IMR-90 (cell line): ENCODE measurements around the gene TRIO. TPM values are rescaled to one million over a fixed set of nuclear protein-coding genes. Genes with fewer than 3 reads are reported as not detected.

Source experiments
- ATAC-seq: fragments of 200-7000 bp; cut with Tn5 transposase; 2 replicates; pipeline ENCODE4 v1.9.1; 2020; ENCODE audit warnings: low read depth, mild to moderate bottlenecking, moderate library complexity
- BruUV-seq: library from RNA; stranded (reverse); fragments of 400-500 nt; replicated peaks from 2 replicates; lab custom pipeline; 2021; lab: Mats Ljungman, UMichigan
- CTCF ChIA-PET: fragments of 300-600 bp; formaldehyde crosslinking; extraction: SDS; loops from one replicate; lab custom pipeline; 2021; ENCODE audit warnings: antibody characterized with exemption; lab: Yijun Ruan, JAX
- POLR2A ChIA-PET: fragments of 300-600 bp; sonication (Branson Sonifier 250); formaldehyde crosslinking; loops from one replicate; lab custom pipeline; 2022; ENCODE audit warnings: antibody characterized with exemption; ENCODE audit not compliant: unreplicated experiment; lab: Charles Lee
- DNase-seq: peaks from one replicate; pipeline ENCODE4 v3.0.0; 2013
- H2AFZ ChIP-seq: replicated peaks from 2 replicates; pipeline ENCODE3; 2013; ENCODE audit warnings: low read length, mild to moderate bottlenecking; ENCODE audit not compliant: poor library complexity
- H2AK5ac ChIP-seq: 2 replicates; pipeline ENCODE4 v1.6.1; 2013; ENCODE audit warnings: low read depth, low read length, inconsistent platforms
- H2AK9ac ChIP-seq: replicated peaks from 2 replicates; pipeline ENCODE3; 2013; ENCODE audit warnings: mild to moderate bottlenecking, low read depth, low read length, moderate library complexity; ENCODE audit not compliant: poor library complexity
- H2BK120ac ChIP-seq: 2 replicates; pipeline ENCODE4 v1.6.1; 2013; ENCODE audit warnings: low read depth, low read length, inconsistent platforms
- H2BK15ac ChIP-seq: 3 replicates; pipeline ENCODE4 v1.6.1; 2013; ENCODE audit warnings: low read depth, low read length, inconsistent platforms
- H2BK20ac ChIP-seq: 2 replicates; pipeline ENCODE4 v1.6.1; 2013; ENCODE audit warnings: low read depth, mild to moderate bottlenecking, inconsistent platforms, low read length, moderate library complexity
- H2BK5ac ChIP-seq: 2 replicates; pipeline ENCODE4 v1.6.1; 2013; ENCODE audit warnings: mild to moderate bottlenecking, low read depth, low read length, inconsistent platforms; ENCODE audit not compliant: poor library complexity, severe bottlenecking
- H3K14ac ChIP-seq: replicated peaks from 2 replicates; pipeline ENCODE4 v1.6.1; 2013; ENCODE audit warnings: low read depth, low read length, inconsistent platforms
- H3K18ac ChIP-seq: 2 replicates; pipeline ENCODE4 v1.6.1; 2013; ENCODE audit warnings: low read depth, low read length, control low read depth
- H3K23ac ChIP-seq: 2 replicates; pipeline ENCODE4 v1.6.1; 2013; ENCODE audit warnings: low read depth, low read length, inconsistent platforms
- H3K27ac ChIP-seq: 2 replicates; pipeline ENCODE4 v1.5.1; 2013; ENCODE audit warnings: mild to moderate bottlenecking, control low read depth, low read length; ENCODE audit not compliant: insufficient read depth
- H3K27me3 ChIP-seq: 2 replicates; pipeline ENCODE4 v1.6.1; 2013; ENCODE audit warnings: low read length; ENCODE audit not compliant: control insufficient read depth, insufficient read depth
- H3K36me3 ChIP-seq: 2 replicates; pipeline ENCODE4 v1.6.1; 2013; ENCODE audit warnings: low read length, mixed read lengths; ENCODE audit not compliant: control insufficient read depth, insufficient read depth
- H3K4ac ChIP-seq: 2 replicates; pipeline ENCODE4 v1.6.1; 2013; ENCODE audit warnings: low read depth, low read length, inconsistent platforms
- H3K4me1 ChIP-seq: 2 replicates; pipeline ENCODE4 v1.6.1; 2013; ENCODE audit warnings: low read length, mixed read lengths; ENCODE audit not compliant: control insufficient read depth, insufficient read depth
- H3K4me2 ChIP-seq: 2 replicates; pipeline ENCODE4 v1.6.1; 2013; ENCODE audit warnings: low read depth, mild to moderate bottlenecking, control low read depth, low read length, moderate library complexity
- H3K4me3 ChIP-seq: 2 replicates; pipeline ENCODE4 v1.5.1; 2013; ENCODE audit warnings: low read depth, mild to moderate bottlenecking, control low read depth, low read length, moderate library complexity; ENCODE audit not compliant: insufficient read depth
- H3K56ac ChIP-seq: 2 replicates; pipeline ENCODE4 v1.6.1; 2013; ENCODE audit warnings: low read length, inconsistent platforms; ENCODE audit not compliant: insufficient read depth; ENCODE audit errors: extremely low read depth
- H3K79me1 ChIP-seq, 2 experiments: 2 replicates each; pipeline ENCODE4 v1.6.1; 2013; ENCODE audit warnings: low read length in 2 of 2, inconsistent platforms in 1 of 2, low read depth in 1 of 2
- H3K9ac ChIP-seq: 2 replicates; pipeline ENCODE4 v1.6.1; 2013; ENCODE audit warnings: low read depth, low read length, control low read depth
- H3K9me1 ChIP-seq: 2 replicates; pipeline ENCODE4 v1.6.1; 2013; ENCODE audit warnings: low read length, inconsistent platforms; ENCODE audit not compliant: insufficient read depth
- H3K9me3 ChIP-seq: 2 replicates; pipeline ENCODE4 v1.6.1; 2013; ENCODE audit warnings: low read length; ENCODE audit not compliant: control insufficient read depth, insufficient read depth
- H4K20me1 ChIP-seq: 2 replicates; pipeline ENCODE4 v1.6.1; 2013; ENCODE audit warnings: low read length, inconsistent platforms; ENCODE audit not compliant: insufficient read depth
- H4K5ac ChIP-seq: 2 replicates; pipeline ENCODE4 v1.6.1; 2013; ENCODE audit warnings: mild to moderate bottlenecking, low read depth, low read length, control low read depth
- H4K8ac ChIP-seq, 2 experiments: 2 replicates each; pipeline ENCODE4 v1.6.1; 2013; ENCODE audit warnings: low read depth in 2 of 2, low read length in 2 of 2, control low read depth in 1 of 2, inconsistent platforms in 1 of 2
- H4K91ac ChIP-seq: 2 replicates; pipeline ENCODE4 v1.6.1; 2013; ENCODE audit warnings: low read depth, low read length, inconsistent platforms; ENCODE audit not compliant: insufficient read depth
- MAZ ChIP-seq: IDR thresholded peaks from 2 replicates; pipeline ENCODE4 v1.6.1; 2012; ENCODE audit warnings: low read depth, mild to moderate bottlenecking, low read length, improper control_type of control experiment, moderate library complexity, borderline replicate concordance
- WGBS, 2 experiments: methylation state at CpG; one replicate each; pipeline versions ENCODE4 v1.1.5 to v1.1.7; 2013; ENCODE audit warnings: missing lambda C conversion rate in 2 of 2; ENCODE audit not compliant: insufficient read length in 1 of 2; ENCODE audit errors: extremely low coverage in 2 of 2; 5-methylcytosine and 5-hydroxymethylcytosine counted together
- dilution Hi-C: fragments of 300-500 bp; cut with HindIII; formaldehyde crosslinking; loops from one replicate; pipeline ENCODE4 v1.14.3; 2018; ENCODE audit warnings: low sequenced_read_pairs; ENCODE audit not compliant: unreplicated experiment
- in situ Hi-C: fragments of 300-500 bp; cut with MboI; formaldehyde crosslinking; loops from 3 replicates; pipeline ENCODE4 v1.14.3; 2019; ENCODE audit warnings: low sequenced_read_pairs, inconsistent platforms, mixed read lengths
- intact Hi-C: fragments of 100-400 bp; cut with micrococcal nuclease; formaldehyde crosslinking; loops from 2 replicates; pipeline ENCODE4 v1.10.0; 2022
- polyA plus RNA-seq, 3 experiments: library from polyadenylated mRNA; depleted of rRNA; stranded (reverse); fragments of >200 nt; gene quantifications; 2 replicates each; pipeline ENCODE4 v1.2.3, GENCODE V29; 2012; ENCODE audit warnings: low replicate concordance in 1 of 3
- total RNA-seq: library from RNA; depleted of rRNA; stranded (reverse); fragments of >200 nt; gene quantifications from 2 replicates; pipeline ENCODE4 v1.2.3, GENCODE V29; 2012
- TF ChIP-seq, protein P1 (sequence below): conservative IDR thresholded peaks from 2 replicates; pipeline ENCODE4 v1.5.1; 2012; ENCODE audit warnings: mild to moderate bottlenecking, low read depth, low read length, improper control_type of control experiment

Gene TRIO
- total and polyA plus RNA-seq, 2 of the 4 experiments (the other 2 are of a cell fraction): 206 to 522 TPM

GRCh38 chr5:14516901-14517300 lies 373.8 kb downstream of the TRIO start:
- H3K4me2 ChIP-seq: no peak overlapping the region
- H3K36me3 ChIP-seq: no peaks in the 10 kb centered on the region
- DNase-seq: no peak
- no peak overlapping the region for H3K4me3 ChIP-seq
- no peak for ATAC-seq
- 0 out of 2 replicates have a peak, but pooled peaks cover 3% of the 10 kb centered on the region for H3K9me1 ChIP-seq
- no peak overlapping the region for H4K5ac ChIP-seq
- H3K14ac ChIP-seq: no peak overlapping the region
- H2BK15ac ChIP-seq: no peak overlapping the region
- dilution Hi-C loops (no loop called here), in situ Hi-C loops (no loop called here), intact Hi-C loops (no loop called here)
- H4K91ac ChIP-seq: no peak overlapping the region
- CTCF ChIA-PET: no interaction called here
- no TSS peak for BruUV-seq
- no peak overlapping the region for H2BK20ac ChIP-seq
- no peak for TF ChIP-seq MAZ
- TF ChIP-seq, protein P1, sequence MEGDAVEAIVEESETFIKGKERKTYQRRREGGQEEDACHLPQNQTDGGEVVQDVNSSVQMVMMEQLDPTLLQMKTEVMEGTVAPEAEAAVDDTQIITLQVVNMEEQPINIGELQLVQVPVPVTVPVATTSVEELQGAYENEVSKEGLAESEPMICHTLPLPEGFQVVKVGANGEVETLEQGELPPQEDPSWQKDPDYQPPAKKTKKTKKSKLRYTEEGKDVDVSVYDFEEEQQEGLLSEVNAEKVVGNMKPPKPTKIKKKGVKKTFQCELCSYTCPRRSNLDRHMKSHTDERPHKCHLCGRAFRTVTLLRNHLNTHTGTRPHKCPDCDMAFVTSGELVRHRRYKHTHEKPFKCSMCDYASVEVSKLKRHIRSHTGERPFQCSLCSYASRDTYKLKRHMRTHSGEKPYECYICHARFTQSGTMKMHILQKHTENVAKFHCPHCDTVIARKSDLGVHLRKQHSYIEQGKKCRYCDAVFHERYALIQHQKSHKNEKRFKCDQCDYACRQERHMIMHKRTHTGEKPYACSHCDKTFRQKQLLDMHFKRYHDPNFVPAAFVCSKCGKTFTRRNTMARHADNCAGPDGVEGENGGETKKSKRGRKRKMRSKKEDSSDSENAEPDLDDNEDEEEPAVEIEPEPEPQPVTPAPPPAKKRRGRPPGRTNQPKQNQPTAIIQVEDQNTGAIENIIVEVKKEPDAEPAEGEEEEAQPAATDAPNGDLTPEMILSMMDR: no peak
- no CpG with 5 or more reads among the region's 3 CpGs for WGBS, 2 experiments
- H3K4me1 ChIP-seq: no peaks in the 10 kb centered on the region
- no peak overlapping the region for H3K27ac ChIP-seq
- H3K56ac ChIP-seq: no peak overlapping the region
- no peak overlapping the region for H4K8ac ChIP-seq
- H3K9me3 ChIP-seq: no peaks in the 10 kb centered on the region; the same call in 1 of the 2 replicates
- no peaks in the 10 kb centered on the region for H3K79me1 ChIP-seq
- no peak overlapping the region for H3K23ac ChIP-seq
- no peak overlapping the region for H3K4ac ChIP-seq
- H2BK120ac ChIP-seq: no peak overlapping the region
- POLR2A ChIA-PET: no interaction called here
- no peaks in the 10 kb centered on the region; the same call in 1 of the 2 replicates for H3K27me3 ChIP-seq
- no peak overlapping the region for H3K18ac ChIP-seq
- no peak overlapping the region for H3K9ac ChIP-seq
- H4K20me1 ChIP-seq: peaks cover 14% of the 10 kb centered on the region; the same call in 1 of the 2 replicates
- H2BK5ac ChIP-seq: no peak overlapping the region
- H2AK9ac ChIP-seq: no peak overlapping the region
- no peak overlapping the region for H2AK5ac ChIP-seq
- no peak overlapping the region for H2AFZ ChIP-seq
